ENCODE measurements around the gene SLC7A4.

SLC7A4 gene

GRCh38 chr22:20995329-20996030 lies 36.9 kb downstream of the SLC7A4 start:
- DNase-seq, result no peak

GRCh38 chr22:20994902-20995241 lies 37.5 kb downstream of the SLC7A4 start:
- no peak for DNase-seq

GRCh38 chr22:20994128-20994901 lies 38.0 kb downstream of the SLC7A4 start:
- no peak for DNase-seq

- DNase-seq, result no peak
These were observed 38.8 kb downstream of the SLC7A4 start for GRCh38 chr22:20993304-20994127.

- no peak for DNase-seq
These were observed 39.7 kb downstream of the SLC7A4 start for GRCh38 chr22:20992456-20993303.

GRCh38 chr22:20992056-20992442 lies 40.3 kb downstream of the SLC7A4 start:
- DNase-seq, result no peak

- no peak for DNase-seq
These were observed 40.9 kb downstream of the SLC7A4 start for GRCh38 chr22:20991252-20992055.

- no peak for DNase-seq
These were observed 41.9 kb downstream of the SLC7A4 start for GRCh38 chr22:20990184-20991180.

- no peak for DNase-seq
These were observed 42.8 kb downstream of the SLC7A4 start for GRCh38 chr22:20989323-20990138.

- DNase-seq, result no peak
These were observed 43.6 kb downstream of the SLC7A4 start for GRCh38 chr22:20988573-20989322.

- DNase-seq, result no peak
These were observed 45.0 kb downstream of the SLC7A4 start for GRCh38 chr22:20987375-20987774.

GRCh38 chr22:20986365-20986764 lies 46.0 kb downstream of the SLC7A4 start:
- no peak for DNase-seq

GRCh38 chr22:20985720-20986119 lies 46.6 kb downstream of the SLC7A4 start:
- no peak for DNase-seq

GRCh38 chr22:20983081-20983771 lies 49.1 kb downstream of the SLC7A4 start:
- no peak for DNase-seq

GRCh38 chr22:20982563-20982882 lies 49.8 kb downstream of the SLC7A4 start:
- no peak for DNase-seq

- DNase-seq, result peak; percentile 90
These were observed 50.4 kb downstream of the SLC7A4 start, which contains the start of gene LZTR1 for GRCh38 chr22:20981787-20982562. LZTR1 (plus strand) TSS chr22:20982297; CDS start chr22:20982372, 75 bp downstream.

Measured in activated effector memory CD4-positive, alpha-beta T cell treated with anti-CD3 and anti-CD28 coated beads, Interleukin-2, amount 50 U/mL, for 16 hours (primary cell).